Keratinocyte (primary cell): Measurements from ENCODE around the gene CCNK. TPM values are rescaled to one million over a fixed set of nuclear protein-coding genes. Genes with fewer than 3 reads are reported as not detected.

Source experiments
- DNase-seq: peaks from one replicate; pipeline ENCODE4 v3.0.0-alpha.2; 2011; ENCODE audit warnings: low read depth, missing footprints, low spot score
- FAIRE-seq: peaks from 2 replicates; lab custom pipeline; 2011; peaks lifted over from hg19 to GRCh38; lab: Jason Lieb, UNC
- H2AFZ ChIP-seq: 2 replicates; pipeline ENCODE4 v1.6.0; 2012; ENCODE audit warnings: low read length, control low read depth, inconsistent platforms; ENCODE audit not compliant: control insufficient read depth
- H3K27ac ChIP-seq: 2 replicates; pipeline ENCODE4 v1.5.1; 2011; ENCODE audit warnings: low read length; ENCODE audit not compliant: control insufficient read depth, insufficient read depth
- H3K27me3 ChIP-seq: 3 replicates; pipeline ENCODE4 v1.6.0; 2011; ENCODE audit warnings: low read length; ENCODE audit not compliant: control insufficient read depth, insufficient read depth; ENCODE audit errors: extremely low read depth
- H3K36me3 ChIP-seq, 2 experiments: 2 replicates in 1 of 2; 3 replicates in 1 of 2; pipeline ENCODE4 v1.5.1; 2011; ENCODE audit warnings: low read length in 2 of 2, mild to moderate bottlenecking in 1 of 2; ENCODE audit not compliant: control insufficient read depth in 2 of 2, insufficient read depth in 2 of 2; ENCODE audit errors: extremely low read depth in 1 of 2
- H3K4me1 ChIP-seq: 3 replicates; pipeline ENCODE4 v1.5.1; 2011; ENCODE audit warnings: low read length; ENCODE audit not compliant: control insufficient read depth, insufficient read depth; ENCODE audit errors: extremely low read depth
- H3K4me2 ChIP-seq: 3 replicates; pipeline ENCODE4 v1.6.0; 2011; ENCODE audit warnings: low read depth, low read length; ENCODE audit not compliant: control insufficient read depth, insufficient read depth; ENCODE audit errors: extremely low read depth
- H3K4me3 ChIP-seq, 3 experiments: fragments of 200-600 bp in 1 of 3; sonication (generic) in 1 of 3; 2 replicates in 2 of 3; 3 replicates in 1 of 3; pipeline ENCODE4 v1.5.1; 2011 to 2016; ENCODE audit warnings: low read length in 3 of 3, mild to moderate bottlenecking in 3 of 3, control low read depth in 2 of 3, inconsistent platforms in 1 of 3, low read depth in 1 of 3, mixed read lengths in 1 of 3, mixed run types in 1 of 3, moderate library complexity in 1 of 3; ENCODE audit not compliant: control insufficient read depth in 2 of 3, insufficient read depth in 2 of 3; ENCODE audit errors: extremely low read depth in 1 of 3
- H3K79me2 ChIP-seq: 2 replicates; pipeline ENCODE4 v1.6.0; 2012; ENCODE audit warnings: low read length; ENCODE audit not compliant: control insufficient read depth, insufficient read depth
- H3K9ac ChIP-seq: 3 replicates; pipeline ENCODE4 v1.6.0; 2011; ENCODE audit warnings: low read length; ENCODE audit not compliant: control insufficient read depth, insufficient read depth; ENCODE audit errors: extremely low read depth
- H3K9me1 ChIP-seq: 3 replicates; pipeline ENCODE4 v1.6.0; 2011; ENCODE audit warnings: low read length; ENCODE audit not compliant: control insufficient read depth, insufficient read depth; ENCODE audit errors: extremely low read depth
- H3K9me3 ChIP-seq: 2 replicates; pipeline ENCODE4 v1.5.1; 2012; ENCODE audit warnings: low read depth, low read length; ENCODE audit not compliant: control insufficient read depth
- H4K20me1 ChIP-seq: 3 replicates; pipeline ENCODE4 v1.6.0; 2011; ENCODE audit warnings: low read length; ENCODE audit not compliant: control insufficient read depth, insufficient read depth; ENCODE audit errors: extremely low read depth
- EZH2 ChIP-seq: IDR thresholded peaks from one replicate; pipeline ENCODE4 v1.6.1; 2012; ENCODE audit warnings: inconsistent platforms, mild to moderate bottlenecking, low read length, moderate library complexity
- dilution Hi-C: fragments of 300-500 bp; cut with MboI; formaldehyde crosslinking; loops from one replicate; pipeline ENCODE4 v1.7.0; 2020; ENCODE audit warnings: low sequenced_read_pairs; ENCODE audit not compliant: extremely low pct_ligation_motif_present
- polyA plus RNA-seq, 5 experiments: library from polyadenylated mRNA; depleted of rRNA in 3 of 5; stranded (reverse) in 3 of 5; stranded (forward) in 1 of 5; unstranded in 1 of 5; fragments of >200 nt; gene quantifications; 1 replicate in 1 of 5; 2 replicates in 3 of 5; 3 replicates in 1 of 5; pipeline versions ENCODE4 v1.2.1 to v1.2.3, GENCODE V29; 2011 to 2012; ENCODE audit warnings: missing spikeins in 2 of 5, low read depth in 1 of 5, low replicate concordance in 1 of 5
- TF ChIP-seq, protein P1 (sequence below), 3 experiments: IDR thresholded peaks in 1 of 3; conservative IDR thresholded peaks in 1 of 3; optimal IDR thresholded peaks in 1 of 3; 2 replicates in 2 of 3; 3 replicates in 1 of 3; pipeline versions ENCODE3 to v1.5.1; 2011; ENCODE audit warnings: low read length in 3 of 3, mild to moderate bottlenecking in 3 of 3, moderate library complexity in 2 of 3, control low read depth in 1 of 3, inconsistent platforms in 1 of 3; ENCODE audit not compliant: insufficient read depth in 2 of 3; ENCODE audit errors: extremely low read depth in 1 of 3

Gene CCNK
- polyA plus RNA-seq, 1 donor (not counting 4 experiments of a cell fraction or from before 2014, with no cell fraction given): 12.8 TPM

GRCh38 chr14:99441918-99442317, 39.3 kb upstream of the CCNK start:
- H3K27ac ChIP-seq: no peak overlapping the region
- no peaks in the 10 kb centered on the region for H3K9me3 ChIP-seq
- no peak overlapping the region for H3K9ac ChIP-seq
- no peaks in the 10 kb centered on the region for H3K27me3 ChIP-seq
- no peak overlapping the region for H2AFZ ChIP-seq
- H3K79me2 ChIP-seq: no peaks in the 10 kb centered on the region
- FAIRE-seq: no peak
- no peaks in the 10 kb centered on the region for H3K9me1 ChIP-seq
- peaks cover 20 to 22% of the 10 kb centered on the region in 2 experiments for H3K36me3 ChIP-seq
- H4K20me1 ChIP-seq: peaks cover 5% of the 10 kb centered on the region
- TF ChIP-seq, protein P1, sequence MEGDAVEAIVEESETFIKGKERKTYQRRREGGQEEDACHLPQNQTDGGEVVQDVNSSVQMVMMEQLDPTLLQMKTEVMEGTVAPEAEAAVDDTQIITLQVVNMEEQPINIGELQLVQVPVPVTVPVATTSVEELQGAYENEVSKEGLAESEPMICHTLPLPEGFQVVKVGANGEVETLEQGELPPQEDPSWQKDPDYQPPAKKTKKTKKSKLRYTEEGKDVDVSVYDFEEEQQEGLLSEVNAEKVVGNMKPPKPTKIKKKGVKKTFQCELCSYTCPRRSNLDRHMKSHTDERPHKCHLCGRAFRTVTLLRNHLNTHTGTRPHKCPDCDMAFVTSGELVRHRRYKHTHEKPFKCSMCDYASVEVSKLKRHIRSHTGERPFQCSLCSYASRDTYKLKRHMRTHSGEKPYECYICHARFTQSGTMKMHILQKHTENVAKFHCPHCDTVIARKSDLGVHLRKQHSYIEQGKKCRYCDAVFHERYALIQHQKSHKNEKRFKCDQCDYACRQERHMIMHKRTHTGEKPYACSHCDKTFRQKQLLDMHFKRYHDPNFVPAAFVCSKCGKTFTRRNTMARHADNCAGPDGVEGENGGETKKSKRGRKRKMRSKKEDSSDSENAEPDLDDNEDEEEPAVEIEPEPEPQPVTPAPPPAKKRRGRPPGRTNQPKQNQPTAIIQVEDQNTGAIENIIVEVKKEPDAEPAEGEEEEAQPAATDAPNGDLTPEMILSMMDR (optimal IDR thresholded peaks at IDR 0.05 in 1 of 3, IDR thresholded peaks at IDR 0.05 in 1 of 3, conservative IDR thresholded peaks at IDR 0.05 in 1 of 3; ENCODE audit: extremely low read depth in 1 of 3, insufficient read depth in 2 of 3, low read length in 3 of 3): no peak
- TF ChIP-seq EZH2: no peak
- no peak for DNase-seq
- no peak overlapping the region for H3K4me3 ChIP-seq
- dilution Hi-C loops: no loop called here
- no peaks in the 10 kb centered on the region for H3K4me1 ChIP-seq
- H3K4me2 ChIP-seq: no peak overlapping the region

- no peaks in the 10 kb centered on the region for H3K9me1 ChIP-seq
- H3K4me2 ChIP-seq: no peak overlapping the region
- DNase-seq (no peak), FAIRE-seq (no peak)
- dilution Hi-C loops: no loop called here
- no peak overlapping the region for H3K4me3 ChIP-seq
- no peak overlapping the region for H3K27ac ChIP-seq
- peaks cover 8% of the 10 kb centered on the region for H3K4me1 ChIP-seq
- no peak overlapping the region for H3K9ac ChIP-seq
- TF ChIP-seq, protein P1 (optimal IDR thresholded peaks at IDR 0.05 in 1 of 3, IDR thresholded peaks at IDR 0.05 in 1 of 3, conservative IDR thresholded peaks at IDR 0.05 in 1 of 3; ENCODE audit: extremely low read depth in 1 of 3, insufficient read depth in 2 of 3, low read length in 3 of 3): no peak
- TF ChIP-seq EZH2: no peak
- H3K9me3 ChIP-seq: no peaks in the 10 kb centered on the region
- H3K27me3 ChIP-seq: no peaks in the 10 kb centered on the region
- no peaks in the 10 kb centered on the region for H3K79me2 ChIP-seq
- H2AFZ ChIP-seq: no peak overlapping the region
- H3K36me3 ChIP-seq: peaks cover 16 to 20% of the 10 kb centered on the region in 2 experiments
- no peaks in the 10 kb centered on the region for H4K20me1 ChIP-seq
Measured at GRCh38 chr14:99445931-99446330, 35.3 kb upstream of the CCNK start.
